HEK293T (cell line): ENCODE measurements around the gene EPHX1.
"Not testable (repeated sequence)": the region's sequence is repeated elsewhere in the genome, so short reads cannot be mapped to it uniquely, and the experiment has no call there.

Experiments used
- BHLHE40 ChIP-seq: fragments of 450-650 bp; IDR thresholded peaks from 2 replicates; pipeline ENCODE4 v1.6.1; 2016; ENCODE audit warnings: mild to moderate bottlenecking, moderate library complexity, borderline replicate concordance
- CTBP1 ChIP-seq: fragments of 450-650 bp; IDR thresholded peaks from 2 replicates; pipeline ENCODE4 v1.6.1; 2016; ENCODE audit warnings: borderline replicate concordance
- ELF4 ChIP-seq: fragments of 450-650 bp; IDR thresholded peaks from 2 replicates; pipeline ENCODE4 v1.6.1; 2017; ENCODE audit warnings: antibody characterized with exemption
- FOXA1 ChIP-seq: fragments of 450-650 bp; IDR thresholded peaks from 2 replicates; pipeline ENCODE4 v1.6.1; 2016; ENCODE audit warnings: mild to moderate bottlenecking
- FOXK2 ChIP-seq: fragments of 450-650 bp; IDR thresholded peaks from 2 replicates; pipeline ENCODE4 v1.6.1; 2016; ENCODE audit warnings: mild to moderate bottlenecking
- FOXM1 ChIP-seq: fragments of 450-650 bp; IDR thresholded peaks from 2 replicates; pipeline ENCODE4 v1.6.1; 2017; ENCODE audit warnings: mild to moderate bottlenecking, borderline replicate concordance
- L3MBTL2 ChIP-seq: fragments of 450-650 bp; conservative IDR thresholded peaks from 2 replicates; pipeline ENCODE4 v1.6.1; 2016; ENCODE audit warnings: mild to moderate bottlenecking
- LEF1 ChIP-seq: fragments of 450-650 bp; IDR thresholded peaks from 2 replicates; pipeline ENCODE4 v1.6.1; 2017; ENCODE audit warnings: mild to moderate bottlenecking, borderline replicate concordance
- NFRKB ChIP-seq: fragments of 450-650 bp; IDR thresholded peaks from 2 replicates; pipeline ENCODE4 v1.6.1; 2016; ENCODE audit warnings: mild to moderate bottlenecking, moderate library complexity
- SP1 ChIP-seq: fragments of 450-650 bp; IDR thresholded peaks from 2 replicates; pipeline ENCODE4 v1.6.1; 2017
- SUZ12 ChIP-seq: fragments of 450-650 bp; IDR thresholded peaks from 2 replicates; pipeline ENCODE4 v1.6.1; 2016; ENCODE audit warnings: mild to moderate bottlenecking
- TARDBP ChIP-seq: fragments of 450-650 bp; IDR thresholded peaks from 2 replicates; pipeline ENCODE4 v1.6.1; 2016
- ZNF384 ChIP-seq: fragments of 450-650 bp; IDR thresholded peaks from 2 replicates; pipeline ENCODE4 v1.6.1; 2016
- TF ChIP-seq, protein P1 (sequence below): fragments of 450-650 bp; IDR thresholded peaks from 2 replicates; pipeline ENCODE4 v1.6.1; 2016

DNA sequence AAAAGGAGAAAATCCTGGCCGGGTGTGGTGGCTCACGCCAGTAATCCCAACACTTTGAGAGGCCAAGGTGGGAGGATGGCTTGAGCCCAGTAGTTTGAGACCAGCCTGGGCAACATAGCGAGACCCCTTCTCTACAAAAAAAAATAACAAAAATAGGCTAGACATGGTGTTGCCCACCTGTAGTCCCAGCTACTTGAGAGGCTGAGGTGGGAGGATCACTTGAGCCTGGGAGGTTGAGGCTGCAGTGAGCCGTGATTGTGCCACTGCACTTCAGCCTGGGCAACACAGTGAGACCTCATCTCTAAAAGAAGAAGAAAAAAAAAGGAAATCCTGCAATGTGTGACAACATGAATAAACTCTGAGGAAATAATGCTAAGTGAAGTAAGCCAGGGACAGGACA, 26.4 kb downstream of the EPHX1 start:
- not testable (repeated sequence) for TF ChIP-seq ELF4, NFRKB, FOXK2, FOXM1, ZNF384, BHLHE40, SUZ12, L3MBTL2, SP1, TARDBP, FOXA1, LEF1, CTBP1
- TF ChIP-seq, protein P1, sequence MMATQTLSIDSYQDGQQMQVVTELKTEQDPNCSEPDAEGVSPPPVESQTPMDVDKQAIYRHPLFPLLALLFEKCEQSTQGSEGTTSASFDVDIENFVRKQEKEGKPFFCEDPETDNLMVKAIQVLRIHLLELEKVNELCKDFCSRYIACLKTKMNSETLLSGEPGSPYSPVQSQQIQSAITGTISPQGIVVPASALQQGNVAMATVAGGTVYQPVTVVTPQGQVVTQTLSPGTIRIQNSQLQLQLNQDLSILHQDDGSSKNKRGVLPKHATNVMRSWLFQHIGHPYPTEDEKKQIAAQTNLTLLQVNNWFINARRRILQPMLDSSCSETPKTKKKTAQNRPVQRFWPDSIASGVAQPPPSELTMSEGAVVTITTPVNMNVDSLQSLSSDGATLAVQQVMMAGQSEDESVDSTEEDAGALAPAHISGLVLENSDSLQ, result not testable (repeated sequence)
